ENCODE results near the gene KRT80.

The KRT80 gene

DNA sequence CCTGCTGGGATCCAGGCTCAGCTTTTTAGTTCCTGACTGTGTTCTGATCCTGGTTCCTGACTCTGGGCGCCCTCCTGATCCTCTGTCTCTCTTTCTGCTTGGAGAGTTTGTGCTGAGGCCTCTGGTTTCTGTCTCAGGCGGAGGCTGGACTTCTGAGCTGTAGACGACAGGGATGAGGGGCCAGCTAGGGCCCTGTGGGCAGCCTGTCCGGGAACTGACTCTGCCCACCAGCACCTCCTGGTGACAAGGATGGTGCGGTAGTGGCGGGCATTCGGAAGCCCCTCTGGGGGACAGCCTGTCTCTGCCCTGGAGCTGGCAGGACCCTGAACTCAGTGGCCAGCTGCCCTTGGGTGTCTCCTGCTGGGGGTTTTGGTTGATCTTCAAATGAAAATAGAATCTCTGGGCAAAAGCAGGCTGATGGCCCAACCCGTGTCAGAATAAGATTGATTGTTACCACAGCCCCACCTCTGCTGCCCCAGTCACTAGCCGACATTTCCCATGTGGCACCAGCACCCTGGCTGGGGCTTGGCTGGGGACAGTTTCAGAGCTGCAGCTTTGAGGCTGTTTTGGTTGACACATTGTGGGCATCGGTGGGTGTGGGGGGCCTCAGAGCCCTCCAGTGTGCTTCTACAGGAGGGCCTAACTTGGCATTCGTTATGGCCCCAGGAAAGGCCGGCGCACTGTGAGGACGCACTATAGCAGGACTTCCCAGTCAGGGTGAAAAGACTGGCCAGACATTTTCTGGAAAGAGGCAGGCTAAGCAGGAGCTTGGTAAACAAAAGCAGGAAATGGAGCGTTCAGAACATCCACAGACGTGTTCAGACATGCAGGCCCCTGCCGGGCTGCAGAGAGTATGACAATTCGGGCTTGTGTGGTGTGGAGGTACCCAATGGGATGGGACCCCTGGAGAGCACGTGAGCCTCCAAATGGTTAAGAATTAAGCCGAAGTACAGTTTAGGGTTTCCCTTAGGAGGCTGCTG lies 16.2 kb downstream of the KRT80 start:
- DNase-seq: no peak

DNA sequence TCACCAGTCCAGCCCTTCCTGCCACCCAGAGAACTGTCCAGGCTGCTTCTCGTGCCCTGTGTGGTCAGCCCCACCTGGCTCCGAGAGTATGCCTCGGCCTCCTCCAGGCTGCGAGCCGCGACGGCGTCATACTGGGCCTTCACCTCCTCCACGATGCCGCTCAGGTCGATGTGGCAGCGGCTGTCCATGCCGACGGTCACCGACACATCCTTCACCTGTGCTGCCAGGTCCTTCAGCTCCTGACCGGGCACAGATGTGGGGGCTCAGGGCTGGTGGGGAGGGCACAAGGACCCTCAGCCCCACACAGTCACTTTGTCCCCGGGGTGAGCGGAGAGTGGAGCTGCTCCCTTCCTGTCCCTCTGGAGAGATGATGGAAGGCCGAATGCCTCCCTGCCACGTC lies 18.3 kb downstream of the KRT80 start:
- DNase-seq: no peak

DNA sequence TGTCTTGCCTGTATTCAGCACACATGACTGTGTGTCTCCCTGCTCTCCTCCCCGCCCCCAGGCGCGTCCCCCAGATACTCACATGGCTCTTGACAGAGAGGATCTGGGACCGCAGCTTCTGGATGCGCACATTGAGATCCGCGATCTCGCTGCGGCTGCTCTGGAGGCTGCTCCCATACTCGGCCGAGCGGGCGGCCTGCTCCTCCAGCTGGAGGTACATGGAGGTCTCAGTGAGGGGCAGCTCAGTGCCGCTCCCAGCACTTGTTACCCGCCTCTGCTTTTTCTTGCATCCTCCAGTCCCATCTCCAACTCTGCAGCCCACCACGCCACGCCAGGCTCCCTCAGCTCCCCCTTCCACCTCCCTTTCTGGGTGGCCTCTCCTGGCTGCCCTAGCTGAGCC lies 18.9 kb downstream of the KRT80 start:
- no peak for DNase-seq

DNA sequence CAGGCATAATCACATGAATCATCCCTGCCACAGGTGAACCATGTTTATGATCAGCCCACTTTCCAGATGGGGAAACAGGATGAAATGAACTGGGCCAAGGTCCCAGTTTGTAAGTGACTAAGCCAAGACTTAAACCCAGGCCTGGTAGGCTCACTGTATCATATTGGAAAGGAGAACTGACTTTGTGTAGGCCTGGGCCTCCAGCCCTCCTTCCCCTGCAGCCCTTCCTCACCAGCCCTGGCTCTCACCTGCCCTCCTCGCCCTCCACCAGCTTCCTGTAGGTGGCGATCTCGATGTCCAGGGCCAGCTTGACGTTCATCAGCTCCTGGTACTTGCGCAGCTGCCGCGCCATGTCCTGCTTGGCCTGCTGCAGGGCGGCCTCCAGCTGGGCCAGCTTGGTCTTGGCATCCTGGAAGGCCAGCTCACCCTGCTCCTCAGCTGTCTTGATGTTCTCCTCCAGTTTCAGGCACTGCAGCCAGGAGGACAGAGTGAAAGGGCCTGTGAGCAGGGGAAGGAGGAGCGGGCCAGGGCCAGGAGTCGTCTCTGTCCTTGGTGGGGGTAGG lies 19.8 kb downstream of the KRT80 start:
- no peak for DNase-seq

DNA sequence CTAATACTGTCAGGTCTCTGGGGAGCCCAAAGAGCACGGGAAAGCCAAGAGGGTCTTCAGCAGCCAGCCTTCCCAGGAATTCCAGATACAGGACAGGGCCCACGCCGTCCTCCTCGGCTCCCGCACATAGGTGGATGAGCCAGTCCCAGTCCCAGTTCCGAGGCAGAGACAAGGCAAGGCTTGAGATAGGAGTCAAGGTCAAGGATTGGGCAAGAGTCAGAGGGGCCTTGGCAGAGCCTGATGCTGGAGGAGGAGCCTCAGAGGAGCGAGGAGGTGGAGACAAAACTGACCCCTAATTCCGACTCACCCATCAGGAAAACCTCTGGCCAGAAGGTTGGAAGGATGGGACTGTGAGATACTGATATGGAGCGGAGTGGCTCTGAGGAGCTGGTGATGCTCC lies 21.0 kb downstream of the KRT80 start:
- DNase-seq: no peak

DNA sequence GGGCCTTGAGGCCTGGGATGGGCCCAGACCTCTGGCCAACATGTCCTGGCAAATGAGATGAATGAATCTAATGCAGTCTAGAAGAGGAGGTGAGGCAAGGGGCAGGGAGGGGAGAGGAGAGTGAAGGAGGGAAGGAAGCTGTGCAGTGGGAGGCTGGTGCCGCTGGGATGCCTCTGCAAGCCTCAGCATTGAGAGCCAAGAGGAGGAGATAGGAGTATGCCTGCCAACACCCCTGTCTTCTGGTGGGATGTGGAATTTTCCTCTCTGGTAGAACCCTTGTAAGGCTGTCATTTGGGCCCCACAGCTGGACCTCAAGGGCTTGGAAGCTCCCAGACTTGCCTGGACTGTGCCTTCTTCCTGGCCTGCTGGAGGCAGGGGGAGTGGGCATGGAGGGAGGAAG lies 21.9 kb downstream of the KRT80 start:
- DNase-seq: no peak

DNA sequence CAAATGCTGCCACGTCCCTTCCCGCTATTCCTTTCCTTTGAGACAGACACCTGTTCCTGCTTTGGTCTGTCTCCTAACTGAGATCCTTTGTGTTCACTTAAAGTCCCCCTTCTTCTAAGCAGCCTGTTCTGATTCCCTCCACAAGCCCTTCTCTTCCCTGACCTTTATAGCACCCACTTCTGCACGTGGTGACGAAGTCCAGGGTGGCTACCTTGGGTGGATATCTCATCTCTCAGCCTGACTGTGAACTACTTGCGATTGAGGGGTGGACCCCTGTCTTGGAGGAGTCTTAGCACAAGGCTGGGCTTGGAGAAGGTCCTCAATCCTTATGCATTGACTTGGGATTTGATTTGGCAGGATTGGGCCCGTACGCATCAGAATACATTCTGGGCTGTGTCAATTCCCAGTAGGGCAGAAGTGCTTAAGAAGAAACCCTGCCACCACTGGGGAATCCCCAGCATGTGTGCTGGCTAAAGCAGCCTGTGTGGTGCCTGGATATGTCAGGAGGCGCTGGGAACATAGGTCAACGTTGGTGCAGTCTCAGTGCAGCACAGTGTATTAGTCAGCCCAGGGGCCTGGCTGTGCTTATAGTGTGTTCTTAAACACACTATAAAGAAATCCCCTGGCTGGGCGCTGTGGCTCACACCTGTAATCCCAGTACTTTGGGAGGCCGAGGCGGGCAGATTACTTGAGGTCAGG lies 23.6 kb downstream of the KRT80 start:
- no peak for DNase-seq

DNA sequence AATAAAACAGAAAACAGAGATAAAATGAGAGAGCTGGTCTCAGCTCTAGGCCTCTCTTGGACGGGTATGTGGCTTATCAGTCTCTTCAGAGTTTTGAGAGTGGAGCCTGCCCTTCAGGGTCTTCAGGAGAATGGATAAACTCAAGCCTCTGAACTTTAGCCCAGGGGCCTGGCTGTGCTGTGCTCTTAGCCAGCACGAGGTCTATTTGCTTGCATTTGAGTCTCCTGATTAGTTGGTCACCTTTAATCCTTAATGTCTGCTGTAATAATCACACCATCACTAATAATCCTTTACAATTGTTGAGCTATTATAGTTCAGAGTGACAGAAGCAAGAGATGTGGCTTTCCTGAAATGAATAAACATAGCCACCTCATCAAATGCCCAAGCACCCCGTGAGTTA lies 24.3 kb downstream of the KRT80 start:
- DNase-seq: no peak

DNA sequence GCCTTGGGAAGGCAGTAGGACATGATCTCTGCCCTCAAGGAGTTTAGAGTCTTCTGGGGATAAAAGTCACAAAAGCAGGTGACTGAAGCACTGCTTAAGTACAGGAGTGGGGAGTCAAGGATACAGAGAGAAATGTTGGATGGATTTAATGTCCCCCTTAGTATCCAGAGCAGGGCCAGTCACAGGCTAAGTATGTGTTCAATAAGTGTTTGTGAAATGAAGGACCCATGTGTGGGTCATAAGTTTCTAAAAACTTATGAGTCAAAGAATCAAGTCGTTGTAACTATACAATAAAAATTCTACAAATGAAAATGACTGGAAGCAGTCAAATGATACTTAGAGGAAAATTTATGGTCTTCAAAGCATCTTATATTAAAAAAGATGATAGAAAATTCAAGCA lies 25.1 kb downstream of the KRT80 start:
- no peak for DNase-seq

DNA sequence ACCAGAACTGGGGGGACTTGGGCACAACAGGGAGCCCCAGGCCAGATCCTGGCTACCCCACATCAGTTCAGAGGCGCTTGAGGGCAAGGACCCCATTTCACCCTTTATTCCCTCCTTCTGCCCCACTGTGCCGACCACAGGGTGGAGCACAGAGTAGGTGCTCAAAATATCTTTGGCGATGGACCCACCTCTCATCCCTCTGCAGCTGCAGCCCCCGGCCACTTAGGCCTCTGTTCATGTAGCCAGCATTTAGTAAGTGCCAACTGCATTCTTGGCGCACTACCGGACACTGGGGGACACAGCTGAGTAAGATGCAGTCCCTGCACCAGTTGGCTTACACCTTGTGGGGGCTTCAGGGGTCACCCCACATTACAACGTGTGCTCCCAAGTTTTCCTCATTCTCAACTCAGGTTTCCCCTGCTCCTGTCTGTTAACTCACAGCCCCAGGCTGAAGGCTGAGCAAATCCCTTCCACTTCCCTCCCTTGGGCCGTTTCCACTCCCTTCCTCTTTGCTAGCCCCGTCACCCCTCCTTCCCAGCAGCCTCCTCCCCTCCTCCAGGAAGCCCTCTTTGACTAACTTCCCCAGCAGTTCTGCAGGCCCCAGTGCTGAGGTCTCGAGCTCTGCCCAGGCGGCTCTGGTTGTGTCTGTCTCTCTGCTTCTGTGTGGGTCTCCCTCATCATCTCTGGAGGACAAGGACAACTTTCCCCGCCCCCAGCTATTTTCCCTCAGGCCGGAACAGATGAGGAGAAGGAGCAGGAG lies 26.5 kb downstream of the KRT80 start:
- no peak for DNase-seq

DNA sequence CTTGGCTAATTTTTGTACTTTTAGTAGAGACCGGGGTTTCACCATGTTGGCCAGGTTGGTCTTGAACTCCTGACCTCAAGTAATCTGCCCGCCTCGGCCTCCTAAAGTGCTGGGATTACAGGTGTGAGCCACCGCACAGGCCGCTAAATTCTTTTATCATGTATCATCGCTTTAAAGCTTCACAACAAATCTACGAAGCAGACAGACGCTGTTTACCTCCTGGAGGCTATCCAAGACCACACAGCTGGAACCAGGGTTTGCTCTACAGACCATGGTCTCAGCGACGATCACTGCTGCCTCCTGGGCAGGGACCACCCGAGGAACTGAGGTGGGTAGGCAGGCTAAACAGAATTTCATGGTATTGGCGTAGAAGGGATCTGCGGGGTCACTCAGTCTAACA lies 27.2 kb downstream of the KRT80 start:
- DNase-seq: no peak

DNA sequence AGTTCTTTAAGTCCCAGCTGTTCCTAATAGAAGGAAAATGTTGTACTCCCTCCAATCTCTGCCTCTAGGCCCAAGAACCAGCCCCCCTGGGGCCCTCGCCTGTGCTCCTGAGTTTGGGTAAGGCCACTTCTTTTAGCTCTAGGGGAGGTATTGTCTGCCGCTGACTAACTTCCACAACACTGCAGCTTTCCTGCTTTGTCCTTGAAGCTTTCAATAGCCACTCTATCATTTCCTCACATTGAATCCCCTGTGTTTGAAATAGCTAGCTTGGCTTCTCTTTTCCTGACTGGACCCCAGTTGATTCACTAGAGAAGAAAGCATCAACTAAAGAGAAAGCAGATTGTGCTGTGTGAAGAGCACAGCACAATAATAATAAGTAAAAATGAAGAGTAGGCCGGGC lies 28.8 kb downstream of the KRT80 start:
- no peak for DNase-seq

DNA sequence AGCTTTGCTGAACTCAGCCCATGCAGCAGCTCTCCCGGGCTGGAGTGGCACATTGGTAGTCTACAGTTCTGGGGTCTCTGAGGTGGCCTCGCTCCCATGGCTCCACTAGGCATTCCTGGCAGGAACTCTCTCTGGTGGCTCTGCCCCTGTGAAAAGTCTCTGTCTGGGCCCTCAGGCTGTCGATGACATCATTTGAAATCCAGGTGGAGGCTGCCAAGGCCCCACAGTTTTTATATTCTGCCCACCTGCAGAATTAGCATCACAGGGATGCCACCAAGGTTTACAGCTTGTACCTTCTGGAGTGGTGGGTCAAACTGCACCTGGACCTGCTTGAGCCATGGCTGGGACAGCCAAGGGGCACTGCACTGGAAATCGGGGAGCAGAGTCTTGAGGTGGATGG lies 31.6 kb downstream of the KRT80 start:
- DNase-seq: no peak

DNA sequence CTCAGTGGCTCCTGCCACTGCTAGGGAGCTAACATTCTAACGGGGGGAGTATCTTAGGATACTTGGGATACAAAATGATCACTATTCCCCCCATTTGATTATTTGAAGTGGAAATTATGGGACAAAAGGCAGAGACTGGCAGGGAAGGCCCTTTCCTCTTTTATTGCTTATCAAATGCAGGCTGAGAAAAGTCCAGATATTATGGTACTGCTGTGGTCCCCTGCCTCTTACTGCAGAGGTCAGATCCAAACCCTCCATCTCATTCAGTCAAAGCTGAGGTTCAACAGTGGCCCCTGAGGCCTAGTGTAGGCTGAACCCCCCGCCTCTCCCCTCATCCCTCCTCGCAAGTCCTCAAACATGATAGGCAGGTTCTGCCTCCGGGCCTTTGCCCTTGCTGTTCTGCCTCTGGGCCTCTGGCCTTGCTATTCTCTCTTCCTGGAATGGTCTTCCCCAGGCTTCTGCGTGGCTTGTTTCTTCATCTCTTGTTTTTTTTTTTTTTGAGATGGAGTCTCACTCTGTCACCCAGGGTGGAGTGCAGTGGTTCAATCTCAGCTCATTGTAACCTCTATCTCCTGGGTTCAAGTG lies 34.2 kb downstream of the KRT80 start:
- DNase-seq: no peak

DNA sequence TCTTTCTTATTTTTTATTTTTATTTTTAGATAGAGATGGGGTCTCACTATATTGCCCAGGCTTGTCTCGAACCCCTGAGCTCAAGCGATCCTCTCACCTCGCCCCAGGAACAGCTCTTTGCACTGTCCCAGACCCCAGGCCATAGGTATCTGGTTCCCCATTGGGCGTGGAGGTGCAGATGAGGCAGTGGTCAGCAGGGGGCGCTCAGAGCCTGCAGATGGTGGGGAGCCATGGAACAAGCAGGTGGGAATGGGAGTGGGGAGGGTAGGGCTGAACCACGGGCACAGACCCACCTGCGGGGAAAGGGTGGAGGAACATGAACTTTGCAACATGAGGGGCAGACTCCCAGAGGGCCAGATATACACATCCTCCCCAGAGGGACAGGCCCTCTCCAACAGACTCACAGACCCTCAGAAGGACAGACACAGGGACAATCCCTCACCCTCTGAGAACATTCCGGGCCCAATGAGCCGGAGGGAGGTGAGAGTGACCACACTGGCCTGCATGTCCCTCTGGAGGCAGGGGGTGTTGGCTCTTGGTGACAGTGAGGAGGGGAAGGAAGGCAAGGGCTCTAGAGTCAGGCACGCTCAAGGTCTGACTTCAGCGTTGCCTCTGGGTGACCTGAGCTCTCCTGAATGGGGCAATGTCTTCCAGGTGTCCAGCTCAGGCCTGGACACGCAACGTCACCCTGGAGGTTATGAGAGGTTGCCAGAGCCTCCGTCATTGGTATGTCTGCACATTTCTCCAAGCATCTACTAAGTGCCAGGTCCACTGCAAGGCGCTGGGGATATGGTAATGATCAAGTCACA lies 34.9 kb downstream of the KRT80 start:
- peak; percentile 75 for DNase-seq

DNA sequence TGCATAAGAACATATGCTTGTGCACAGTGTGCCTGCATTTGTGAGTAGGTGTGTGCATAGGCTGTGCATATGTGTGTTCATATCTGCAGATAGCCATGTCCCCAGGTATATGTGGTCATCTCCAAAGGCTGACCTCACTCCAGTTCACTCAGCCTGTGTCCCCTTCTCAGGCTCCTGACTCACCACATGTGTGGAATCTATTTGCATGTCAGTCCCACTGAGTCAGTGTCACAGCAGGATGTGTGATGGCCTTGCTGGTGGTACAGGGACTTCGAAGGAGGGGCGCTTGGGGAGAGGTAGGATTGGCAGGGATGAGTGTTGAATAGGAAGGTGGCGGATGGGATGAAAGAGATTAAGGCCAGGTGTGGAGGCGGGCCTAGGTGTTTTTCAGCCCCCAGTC lies 35.5 kb downstream of the KRT80 start:
- no peak for DNase-seq

DNA sequence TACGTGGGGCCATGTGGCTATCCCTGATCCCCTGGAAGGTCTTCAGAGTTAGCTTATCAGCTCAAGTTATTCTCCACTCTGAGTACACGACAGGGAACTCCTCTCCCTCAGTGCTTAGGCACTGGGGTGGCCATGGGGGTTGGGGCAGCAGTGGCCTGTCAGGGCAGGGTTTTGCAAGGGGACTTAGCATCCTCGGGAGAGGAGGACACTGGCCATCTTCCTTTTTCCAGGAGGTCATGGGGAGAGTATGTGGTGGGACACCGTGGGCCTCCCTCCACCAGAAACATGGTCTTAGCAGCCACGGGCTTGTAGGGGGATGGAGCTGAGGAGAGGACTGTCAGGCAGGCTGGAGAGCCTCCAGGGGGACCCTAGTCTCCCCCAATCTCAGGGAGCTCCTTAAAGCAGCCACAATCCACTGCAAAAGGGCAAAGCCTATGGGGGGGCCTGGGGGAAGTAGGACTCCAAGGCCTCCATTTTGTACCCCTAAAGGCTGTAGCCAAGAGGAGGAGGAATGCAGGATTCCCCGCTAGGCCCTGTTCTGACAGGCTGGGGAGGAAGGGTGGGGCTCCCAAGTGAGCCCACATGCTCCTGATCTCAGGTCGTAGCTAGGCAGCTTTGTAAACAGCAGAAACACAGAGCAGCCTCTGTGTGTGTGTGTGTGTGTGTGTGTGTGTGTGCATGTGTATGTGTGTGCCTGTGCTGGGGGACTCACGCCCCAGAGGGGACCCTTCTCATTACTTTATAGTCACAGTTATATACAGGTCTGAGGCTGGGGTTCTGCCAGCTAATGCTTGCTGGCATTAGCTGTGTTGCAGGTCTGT lies 36.6 kb downstream of the KRT80 start:
- DNase-seq: peak; percentile 65

DNA sequence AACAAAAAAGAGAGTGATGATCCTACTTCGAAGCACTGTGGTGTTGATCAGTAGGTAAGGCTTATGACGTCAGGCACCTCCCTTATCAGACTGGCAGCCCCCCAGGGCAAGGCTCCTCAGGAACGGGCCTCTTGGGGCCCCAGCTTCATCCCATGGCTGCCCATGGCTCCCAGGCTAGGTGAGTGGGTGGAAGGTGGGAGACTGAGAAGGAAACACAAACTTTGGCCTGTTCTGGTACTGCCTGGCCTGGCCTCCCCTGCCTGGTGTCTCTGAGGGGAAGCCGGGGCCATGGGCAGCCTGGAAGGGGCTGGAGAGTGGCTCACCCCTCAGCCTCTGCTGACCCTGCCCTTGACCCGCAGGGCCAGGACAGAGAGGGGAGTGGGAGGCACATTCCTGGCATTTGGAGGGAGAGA lies 38.9 kb downstream of the KRT80 start:
- DNase-seq: no peak

DNA sequence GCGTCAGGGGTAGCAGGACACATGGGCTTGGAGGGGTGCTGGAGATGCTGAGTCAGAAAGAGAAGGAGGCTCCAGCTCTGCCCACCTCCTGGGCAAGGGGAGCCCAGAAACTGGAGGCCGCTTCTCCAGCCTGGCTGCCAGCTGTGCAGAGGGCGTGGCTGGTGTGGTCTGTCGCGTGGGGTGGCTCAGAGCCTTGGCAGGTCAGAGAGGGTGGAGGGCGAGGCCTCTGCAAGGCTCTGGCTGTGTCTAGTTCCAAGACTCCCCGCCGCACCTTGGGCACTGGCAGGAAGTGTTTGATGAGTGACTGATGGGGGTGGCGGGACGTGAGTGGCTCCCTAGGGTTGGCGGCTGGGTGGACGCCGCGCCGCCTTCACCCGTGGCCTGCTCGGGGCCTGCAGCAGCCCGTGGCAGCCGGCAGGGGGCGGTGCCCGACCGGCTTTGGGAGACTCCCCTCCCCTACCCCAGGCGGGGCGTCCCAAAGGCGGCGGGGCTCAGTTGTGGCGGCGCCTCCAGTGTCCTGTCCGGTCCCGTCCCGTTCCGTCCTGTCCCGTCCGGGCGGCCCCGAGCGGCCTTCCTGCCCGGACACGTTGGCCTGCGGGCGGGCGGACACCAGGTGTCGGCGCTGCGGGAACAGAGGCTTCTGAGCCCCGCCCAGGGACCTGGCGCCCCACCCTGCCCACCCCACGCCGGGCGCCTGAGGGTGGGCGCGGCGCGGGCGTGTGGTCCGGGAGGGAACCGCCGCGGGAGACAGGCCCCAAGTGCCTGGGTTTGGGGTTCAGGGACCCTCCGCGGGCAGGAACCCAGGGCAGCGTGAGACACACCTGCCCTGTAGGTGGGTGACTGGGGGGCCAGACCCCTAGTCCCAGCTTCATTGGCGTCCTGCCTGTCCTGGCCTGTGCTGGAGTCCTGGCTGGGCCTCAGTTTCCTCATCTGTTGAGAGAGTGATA lies 39.7 kb downstream of the KRT80 start:
- peak; percentile 77 for DNase-seq

Measured in activated CD4-positive, alpha-beta T cell treated with anti-CD3 and anti-CD28 coated beads, Interleukin-2, amount 50 U/mL, for 1 hour (primary cell).